T-helper 2 cell treated with Interferon-gamma antibody and Interleukin-4, amounts not matched to agents 5 μg/mL and 100 μg/mL, for 36 hours (primary cell): Measurements from ENCODE around the gene CGB3.
A peak's percentile ranks its signal among the peaks of the same experiment; 100 is the strongest.
"Not testable (repeated sequence)": the region's sequence is repeated elsewhere in the genome, so short reads cannot be mapped to it uniquely, and the experiment has no call there.

ENCODE experiments used
- DNase-seq: peaks from one replicate; pipeline ENCODE4 v3.0.0; 2021; ENCODE audit warnings: low spot score
- H3K27ac Mint-ChIP-seq: one replicate; pipeline ENCODE4 v1.8.0; 2021; ENCODE audit warnings: mild to moderate bottlenecking, mixed read lengths
- H3K27me3 Mint-ChIP-seq: one replicate; pipeline ENCODE4 v1.8.0; 2021; ENCODE audit warnings: low read depth, mixed read lengths
- H3K36me3 Mint-ChIP-seq: one replicate; pipeline ENCODE4 v1.8.0; 2021; ENCODE audit warnings: low read depth, mixed read lengths
- H3K4me1 Mint-ChIP-seq: one replicate; pipeline ENCODE4 v1.8.0; 2021; ENCODE audit warnings: low read depth, mixed read lengths
- H3K4me3 Mint-ChIP-seq: one replicate; pipeline ENCODE4 v1.8.0; 2022; ENCODE audit warnings: mild to moderate bottlenecking, moderate library complexity, mixed read lengths
- H3K9me3 Mint-ChIP-seq: one replicate; pipeline ENCODE4 v1.8.0; 2021; ENCODE audit warnings: mixed read lengths

CGB3 gene

GRCh38 chr19:49056902-49057596 is 32.9 kb upstream of the CGB3 start:
- DNase-seq, H3K27ac Mint-ChIP-seq: not testable (repeated sequence)
- peaks cover 61% of the 10 kb centered on the region for H3K27me3 Mint-ChIP-seq

GRCh38 chr19:49056101-49056901 is 32.2 kb upstream of the CGB3 start:
- Mint-ChIP-seq H3K36me3 (no peaks in the 10 kb centered on the region), H3K27me3 (peaks cover 58% of the 10 kb centered on the region), H3K4me1 (peaks cover 16% of the 10 kb centered on the region), H3K9me3 (no peaks in the 10 kb centered on the region), H3K27ac (no peak overlapping the region), H3K4me3 (peak overlapping the region; percentile 69)
- DNase-seq, result peak; percentile 56

More at GRCh38 chr19:49056902-49057596, 32.9 kb upstream of the CGB3 start:
- H3K9me3 Mint-ChIP-seq, H3K36me3 Mint-ChIP-seq: not testable (repeated sequence)
- peak overlapping the region; percentile 69 for H3K4me3 Mint-ChIP-seq
- H3K4me1 Mint-ChIP-seq, result peaks cover 16% of the 10 kb centered on the region

GRCh38 chr19:49050376-49051033 is 26.4 kb upstream of the CGB3 start:
- H3K9me3 Mint-ChIP-seq, DNase-seq, H3K36me3 Mint-ChIP-seq, H3K27ac Mint-ChIP-seq, H3K4me3 Mint-ChIP-seq, H3K27me3 Mint-ChIP-seq, H3K4me1 Mint-ChIP-seq: not testable (repeated sequence)

DNA sequence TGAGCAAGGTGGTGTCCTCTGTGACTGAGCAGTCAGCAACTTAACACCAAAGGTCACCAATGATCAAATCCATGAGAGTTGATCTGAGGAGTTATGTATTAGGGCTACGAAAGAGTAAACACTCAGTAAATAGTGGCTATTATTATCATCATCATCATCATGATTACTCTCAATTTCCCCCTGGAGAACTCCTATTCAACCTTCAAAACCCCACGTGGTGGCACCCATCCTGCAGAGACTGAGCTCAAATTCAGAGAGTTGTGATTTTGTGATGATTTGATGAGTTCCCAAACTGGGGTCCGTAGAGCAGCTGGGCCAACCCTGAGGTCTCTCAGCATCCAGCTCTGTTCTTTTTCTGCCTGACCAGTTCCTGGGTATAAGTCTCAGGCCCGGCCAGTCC is 25.7 kb upstream of the CGB3 start:
- not testable (repeated sequence) for H3K9me3 Mint-ChIP-seq, H3K27me3 Mint-ChIP-seq, H3K4me1 Mint-ChIP-seq, DNase-seq, H3K4me3 Mint-ChIP-seq, H3K27ac Mint-ChIP-seq, H3K36me3 Mint-ChIP-seq

DNA sequence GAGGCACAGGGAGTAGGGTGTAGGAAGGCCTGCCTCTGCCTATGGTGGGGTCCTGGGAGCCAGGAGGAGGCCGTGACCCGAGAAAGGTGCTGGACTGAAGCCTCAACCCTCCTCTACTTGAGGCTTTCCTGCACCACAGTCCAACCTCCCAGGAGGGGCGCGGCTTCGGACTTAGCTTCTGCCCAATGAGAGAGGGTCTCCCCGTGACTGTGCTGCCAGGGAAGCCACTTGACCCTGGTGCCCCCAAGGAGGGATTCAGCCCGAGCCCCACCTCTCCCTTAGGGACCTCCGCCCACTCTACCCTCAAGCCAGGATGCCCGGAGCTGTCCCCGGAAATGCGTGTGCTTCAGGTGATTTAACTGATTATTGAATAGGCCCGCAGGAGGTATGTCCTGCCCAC is 24.9 kb upstream of the CGB3 start, which contains the start of gene CGB8:
Gene CGB8 (minus strand): TSS at position 101 of the 400 bp plus-strand sequence. CDS start 372 bp downstream, outside the sequence.
- H3K27me3 Mint-ChIP-seq, H3K4me1 Mint-ChIP-seq, H3K9me3 Mint-ChIP-seq, DNase-seq, H3K36me3 Mint-ChIP-seq, H3K27ac Mint-ChIP-seq, H3K4me3 Mint-ChIP-seq: not testable (repeated sequence)

DNA sequence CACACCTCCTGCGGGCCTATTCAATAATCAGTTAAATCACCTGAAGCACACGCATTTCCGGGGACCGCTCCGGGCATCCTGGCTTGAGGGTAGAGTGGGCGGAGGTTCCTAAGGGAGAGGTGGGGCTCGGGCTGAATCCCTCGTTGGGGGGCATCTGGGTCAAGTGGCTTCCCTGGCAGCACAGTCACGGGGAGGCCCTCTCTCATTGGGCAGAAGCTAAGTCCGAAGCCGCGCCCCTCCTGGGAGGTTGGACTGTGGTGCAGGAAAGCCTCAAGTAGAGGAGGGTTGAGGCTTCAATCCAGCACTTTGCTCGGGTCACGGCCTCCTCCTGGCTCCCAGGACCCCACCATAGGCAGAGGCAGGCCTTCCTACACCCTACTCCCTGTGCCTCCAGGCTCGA is 19.4 kb upstream of the CGB3 start, which contains the start of gene CGB5:
Gene CGB5 (plus strand): TSS at position 301 of the 400 bp plus-strand sequence. CDS start 362 bp downstream, outside the sequence.
- H3K27me3 Mint-ChIP-seq, H3K27ac Mint-ChIP-seq, H3K4me1 Mint-ChIP-seq, H3K4me3 Mint-ChIP-seq, H3K36me3 Mint-ChIP-seq, DNase-seq, H3K9me3 Mint-ChIP-seq: not testable (repeated sequence)

DNA sequence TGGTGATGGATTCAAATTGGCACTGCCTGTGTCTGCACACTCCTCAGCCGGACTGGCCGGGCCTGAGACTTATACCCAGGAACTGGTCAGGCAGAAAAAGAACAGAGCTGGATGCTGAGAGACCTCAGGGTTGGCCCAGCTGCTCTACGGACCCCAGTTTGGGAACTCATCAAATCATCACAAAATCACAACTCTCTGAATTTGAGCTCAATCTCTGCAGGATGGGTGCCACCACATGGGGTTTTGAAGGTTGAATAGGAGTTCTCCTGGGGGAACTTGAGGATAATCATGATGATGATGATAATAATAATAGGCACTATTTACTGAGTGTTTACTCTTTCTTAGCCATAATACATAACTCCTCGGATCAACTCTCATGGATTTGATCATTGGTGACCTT is 18.5 kb upstream of the CGB3 start:
- not testable (repeated sequence) for H3K9me3 Mint-ChIP-seq, H3K36me3 Mint-ChIP-seq, H3K27ac Mint-ChIP-seq, H3K4me3 Mint-ChIP-seq, H3K4me1 Mint-ChIP-seq, DNase-seq, H3K27me3 Mint-ChIP-seq

- H3K9me3 Mint-ChIP-seq, result no peaks in the 10 kb centered on the region
- no peak overlapping the region for H3K4me3 Mint-ChIP-seq
- no peaks in the 10 kb centered on the region for H3K36me3 Mint-ChIP-seq
- DNase-seq, result no peak
- no peaks in the 10 kb centered on the region for H3K27me3 Mint-ChIP-seq
- no peaks in the 10 kb centered on the region for H3K4me1 Mint-ChIP-seq
- no peak overlapping the region for H3K27ac Mint-ChIP-seq
These were observed 18.0 kb upstream of the CGB3 start for GRCh38 chr19:49042177-49042576.

DNA sequence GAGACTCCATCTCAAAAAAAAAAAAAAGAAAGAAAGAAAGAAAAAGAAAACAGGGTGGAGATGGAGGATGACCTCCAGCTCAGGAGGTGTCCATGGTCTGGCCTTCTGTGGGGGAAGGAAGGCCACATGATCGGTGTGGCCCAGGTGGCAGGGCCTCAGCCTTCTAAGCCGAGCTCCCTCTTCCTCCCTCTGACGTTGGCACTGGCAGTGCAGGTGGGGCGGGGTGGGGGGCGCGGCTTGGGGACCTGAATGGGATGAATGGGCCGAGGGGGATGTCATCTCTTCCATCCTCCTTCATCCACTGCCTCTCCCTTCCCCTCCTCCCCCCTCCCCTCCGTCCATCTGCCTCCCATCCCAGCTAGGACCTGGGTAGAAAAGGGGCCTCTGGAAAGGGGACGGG is 15.6 kb upstream of the CGB3 start:
- H3K9me3 Mint-ChIP-seq, DNase-seq, H3K4me1 Mint-ChIP-seq, H3K36me3 Mint-ChIP-seq, H3K27ac Mint-ChIP-seq, H3K4me3 Mint-ChIP-seq, H3K27me3 Mint-ChIP-seq: not testable (repeated sequence)

DNA sequence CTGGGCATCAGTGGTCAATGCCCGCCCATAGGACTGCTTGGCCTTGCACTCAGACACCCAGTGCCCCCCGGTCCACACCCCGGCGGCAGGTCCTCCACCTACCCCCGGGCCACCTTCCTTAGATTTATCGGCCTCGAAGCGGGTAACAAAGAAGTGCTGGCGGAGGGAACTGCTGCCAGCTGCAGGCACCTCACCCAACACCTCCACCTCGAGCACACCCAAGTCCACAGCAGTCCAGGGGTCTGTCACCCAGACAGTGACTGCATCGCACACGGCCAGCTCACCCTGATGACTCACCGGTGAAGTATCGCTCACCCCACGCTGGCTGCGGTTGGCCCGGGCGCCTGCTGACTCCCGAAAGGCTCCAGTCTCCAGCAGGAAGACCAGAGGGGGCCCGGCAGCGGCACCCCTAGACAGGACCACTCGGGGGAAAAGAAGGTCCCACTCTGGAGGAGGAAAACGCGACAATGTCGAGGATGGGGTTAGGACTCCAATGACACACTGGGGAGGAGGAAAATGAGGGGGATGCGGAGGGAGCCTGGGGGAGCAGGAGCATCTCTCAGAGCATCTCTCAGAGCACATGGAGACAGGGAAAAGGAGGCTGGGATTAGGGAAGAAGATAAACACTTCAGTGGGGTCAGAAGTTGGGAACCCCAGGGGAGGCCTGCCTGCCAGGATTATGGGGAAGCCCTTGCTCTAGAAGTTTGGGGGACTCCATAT is 14.6 kb upstream of the CGB3 start:
- not testable (repeated sequence) for H3K9me3 Mint-ChIP-seq, H3K4me3 Mint-ChIP-seq, H3K27ac Mint-ChIP-seq, H3K36me3 Mint-ChIP-seq, DNase-seq, H3K4me1 Mint-ChIP-seq, H3K27me3 Mint-ChIP-seq

DNA sequence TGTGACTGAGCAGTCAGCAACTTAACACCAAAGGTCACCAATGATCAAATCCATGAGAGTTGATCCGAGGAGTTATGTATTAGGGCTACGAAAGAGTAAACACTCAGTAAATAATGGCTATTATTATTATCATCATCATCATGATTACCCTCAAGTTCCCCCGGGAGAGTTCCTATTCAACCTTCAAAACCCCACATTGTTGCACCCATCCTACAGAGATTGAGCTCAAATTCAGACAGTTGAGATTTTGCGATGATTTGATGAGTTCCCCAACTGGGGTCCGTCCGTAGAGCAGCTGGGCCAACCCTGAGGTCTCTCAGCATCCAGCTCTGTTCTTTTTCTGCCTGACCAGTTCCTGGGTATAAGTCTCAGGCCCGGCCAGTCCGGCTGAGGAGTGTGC is 14.0 kb upstream of the CGB3 start:
- H3K36me3 Mint-ChIP-seq, H3K27ac Mint-ChIP-seq, DNase-seq, H3K27me3 Mint-ChIP-seq, H3K4me1 Mint-ChIP-seq, H3K9me3 Mint-ChIP-seq, H3K4me3 Mint-ChIP-seq: not testable (repeated sequence)

GRCh38 chr19:49036815-49037214 is 12.7 kb upstream of the CGB3 start, which contains the start of gene CGB1:
Gene CGB1, minus strand, starts transcription at chr19:49036895. Its CDS starts 184 bp downstream, at chr19:49036711.
- H3K27ac Mint-ChIP-seq, H3K9me3 Mint-ChIP-seq, H3K4me3 Mint-ChIP-seq, H3K27me3 Mint-ChIP-seq, H3K4me1 Mint-ChIP-seq, H3K36me3 Mint-ChIP-seq: not testable (repeated sequence)
- peak; percentile 47 for DNase-seq

GRCh38 chr19:49031642-49032301 is 7.6 kb upstream of the CGB3 start, which contains the start of gene CGB2:
Gene CGB2, plus strand, starts transcription at chr19:49031890. Its CDS starts 206 bp downstream, at chr19:49032096.
- H3K27me3 Mint-ChIP-seq, result not testable (repeated sequence)

More at GRCh38 chr19:49031642-49032301, 7.6 kb upstream of the CGB3 start, which contains the start of gene CGB2:
- peak; percentile 73 for DNase-seq
- H3K27ac Mint-ChIP-seq, H3K4me1 Mint-ChIP-seq, H3K36me3 Mint-ChIP-seq, H3K9me3 Mint-ChIP-seq: not testable (repeated sequence)
- peak within 1 kb of the TSS; percentile 54 for H3K4me3 Mint-ChIP-seq
